H1 (cell line): ENCODE results near the gene OPCML. TPM values are rescaled to one million over a fixed set of nuclear protein-coding genes. Genes with fewer than 3 reads are reported as not detected.

ENCODE experiments used
- CTCF ChIA-PET: fragments of 300-600 bp; sonication (Branson Sonifier 250); formaldehyde crosslinking; loops from one replicate; lab custom pipeline; 2021; ENCODE audit not compliant: partially characterized antibody; lab: Charles Lee
- POLR2A ChIA-PET: fragments of 300-600 bp; sonication (Branson Sonifier 250); formaldehyde crosslinking; loops from one replicate; lab custom pipeline; 2021; ENCODE audit warnings: inconsistent platforms; ENCODE audit not compliant: partially characterized antibody; lab: Charles Lee
- DNase-seq, 2 experiments: peaks; one replicate each; pipeline versions ENCODE4 v3.0.0 to v3.0.0-alpha.2; 2010 to 2022; ENCODE audit warnings: low spot score in 2 of 2, low read depth in 1 of 2, mixed read lengths in 1 of 2
- FAIRE-seq: peaks from 2 replicates; lab custom pipeline; 2011; peaks lifted over from hg19 to GRCh38; lab: Jason Lieb, UNC
- H2AFZ ChIP-seq: 2 replicates; pipeline ENCODE4 v1.8.1; 2012; ENCODE audit warnings: low read length, inconsistent platforms
- H2AK5ac ChIP-seq: 2 replicates; pipeline ENCODE4 v1.6.1; 2013; ENCODE audit warnings: low read depth, low read length
- H2BK120ac ChIP-seq: replicated peaks from 2 replicates; pipeline ENCODE3; 2013; ENCODE audit warnings: low read depth, low read length, inconsistent platforms
- H2BK12ac ChIP-seq: 2 replicates; pipeline ENCODE4 v1.6.1; 2013; ENCODE audit warnings: low read depth, low read length
- H2BK15ac ChIP-seq: 2 replicates; pipeline ENCODE4 v1.6.1; 2013; ENCODE audit warnings: low read length
- H2BK20ac ChIP-seq: 2 replicates; pipeline ENCODE4 v1.6.1; 2013; ENCODE audit warnings: low read length
- H2BK5ac ChIP-seq: 2 replicates; pipeline ENCODE4 v1.6.1; 2013; ENCODE audit warnings: low read depth, low read length
- H3K14ac ChIP-seq: 2 replicates; pipeline ENCODE4 v1.6.1; 2013; ENCODE audit warnings: inconsistent platforms; ENCODE audit not compliant: insufficient read length
- H3K18ac ChIP-seq: 2 replicates; pipeline ENCODE4 v1.6.1; 2013; ENCODE audit warnings: low read length; ENCODE audit errors: extremely low read depth
- H3K23ac ChIP-seq: 2 replicates; pipeline ENCODE4 v1.6.1; 2013; ENCODE audit warnings: inconsistent platforms; ENCODE audit not compliant: insufficient read length
- H3K23me2 ChIP-seq: 2 replicates; pipeline ENCODE4 v1.6.1; 2013; ENCODE audit warnings: low read depth, low read length
- H3K27ac ChIP-seq: 2 replicates; pipeline ENCODE4 v1.6.1; 2011; ENCODE audit warnings: low read depth, low read length, inconsistent platforms
- H3K27me3 ChIP-seq, 4 experiments: replicated peaks in 1 of 4; 1 replicate in 1 of 4; 2 replicates in 3 of 4; pipeline versions ENCODE4 v1.6.1 to v1.8.1; 2011 to 2013; ENCODE audit warnings: low read length in 3 of 4, mild to moderate bottlenecking in 3 of 4, inconsistent platforms in 2 of 4, mixed read lengths in 2 of 4, moderate library complexity in 1 of 4; ENCODE audit not compliant: control insufficient read depth in 3 of 4, insufficient read depth in 3 of 4; ENCODE audit errors: extremely low read depth in 1 of 4
- H3K36me3 ChIP-seq, 4 experiments: 2 replicates each; pipeline versions ENCODE4 v1.6.1 to v1.8.1; 2011 to 2013; ENCODE audit warnings: mild to moderate bottlenecking in 4 of 4, low read length in 3 of 4, moderate library complexity in 2 of 4, control low read depth in 1 of 4, inconsistent platforms in 1 of 4; ENCODE audit not compliant: insufficient read depth in 4 of 4, control insufficient read depth in 2 of 4
- H3K4ac ChIP-seq: replicated peaks from 2 replicates; pipeline ENCODE3; 2013; ENCODE audit warnings: low read length, low read depth, mixed read lengths, inconsistent platforms; ENCODE audit not compliant: insufficient read length
- H3K4me1 ChIP-seq, 4 experiments: replicated peaks in 1 of 4; 1 replicate in 1 of 4; 2 replicates in 3 of 4; pipeline versions ENCODE4 v1.6.1 to v1.8.1; 2011 to 2013; ENCODE audit warnings: low read length in 3 of 4, inconsistent platforms in 2 of 4, mixed read lengths in 1 of 4; ENCODE audit not compliant: insufficient read depth in 4 of 4, control insufficient read depth in 3 of 4
- H3K4me2 ChIP-seq, 2 experiments: 2 replicates each; pipeline versions ENCODE4 v1.6.1 to v1.8.1; 2011 to 2013; ENCODE audit warnings: low read depth in 2 of 2, low read length in 2 of 2, control low read depth in 1 of 2, inconsistent platforms in 1 of 2, mild to moderate bottlenecking in 1 of 2; ENCODE audit not compliant: insufficient read depth in 1 of 2
- H3K4me3 ChIP-seq, 4 experiments: fragments of 200-600, 300-600 bp in 1 of 4; sonication (generic), shearing (Covaris generic), sonication (Bioruptor Twin) in 1 of 4; 2 replicates each; pipeline versions ENCODE4 v1.5.1 to v1.8.1; 2011 to 2016; ENCODE audit warnings: low read length in 4 of 4, low read depth in 3 of 4, control low read depth in 2 of 4, inconsistent platforms in 2 of 4, mild to moderate bottlenecking in 2 of 4, mixed read lengths in 1 of 4, moderate library complexity in 1 of 4; ENCODE audit not compliant: insufficient read depth in 2 of 4; ENCODE audit errors: extremely low read depth in 1 of 4
- H3K56ac ChIP-seq: replicated peaks from 2 replicates; pipeline ENCODE3; 2013; ENCODE audit warnings: low read depth, mild to moderate bottlenecking, mixed read lengths, low read length, inconsistent platforms; ENCODE audit not compliant: insufficient read length
- H3K79me1 ChIP-seq: 2 replicates; pipeline ENCODE4 v1.6.1; 2013; ENCODE audit warnings: low read depth, low read length, control low read depth
- H3K79me2 ChIP-seq, 2 experiments: 2 replicates each; pipeline versions ENCODE4 v1.6.1 to v1.8.1; 2012 to 2013; ENCODE audit warnings: low read length in 2 of 2, mild to moderate bottlenecking in 2 of 2, inconsistent platforms in 1 of 2; ENCODE audit not compliant: insufficient read depth in 2 of 2, control insufficient read depth in 1 of 2
- H3K9ac ChIP-seq, 4 experiments: replicated peaks in 1 of 4; 1 replicate in 1 of 4; 2 replicates in 3 of 4; pipeline versions ENCODE4 v1.6.1 to v1.8.1; 2011 to 2013; ENCODE audit warnings: low read depth in 3 of 4, low read length in 3 of 4, control low read depth in 2 of 4, mild to moderate bottlenecking in 2 of 4, moderate library complexity in 2 of 4, inconsistent platforms in 1 of 4; ENCODE audit errors: extremely low read depth in 1 of 4
- H3K9me3 ChIP-seq, 2 experiments: 2 replicates each; pipeline versions ENCODE4 v1.6.1 to v1.8.1; 2012 to 2013; ENCODE audit warnings: mild to moderate bottlenecking in 2 of 2, moderate library complexity in 2 of 2, control low read depth in 1 of 2, inconsistent platforms in 1 of 2, low read depth in 1 of 2, low read length in 1 of 2, mixed read lengths in 1 of 2; ENCODE audit not compliant: insufficient read depth in 2 of 2
- H4K20me1 ChIP-seq, 2 experiments: replicated peaks in 1 of 2; 2 replicates each; pipeline versions ENCODE3 to v1.8.1; 2011 to 2013; ENCODE audit warnings: inconsistent platforms in 2 of 2, low read length in 2 of 2, mild to moderate bottlenecking in 1 of 2; ENCODE audit not compliant: insufficient read depth in 2 of 2, control insufficient read depth in 1 of 2
- H4K5ac ChIP-seq: 2 replicates; pipeline ENCODE4 v1.6.1; 2013; ENCODE audit warnings: low read length, low read depth, mixed read lengths, inconsistent platforms; ENCODE audit not compliant: insufficient read length
- H4K8ac ChIP-seq: 2 replicates; pipeline ENCODE4 v1.8.0; 2013; ENCODE audit warnings: mild to moderate bottlenecking, moderate library complexity, low read length, inconsistent platforms; ENCODE audit not compliant: insufficient read depth; ENCODE audit errors: extremely low read depth
- H4K91ac ChIP-seq: replicated peaks from 2 replicates; pipeline ENCODE3; 2013; ENCODE audit warnings: low read length, mixed read lengths, inconsistent platforms; ENCODE audit not compliant: insufficient read length
- NRF1 ChIP-seq: IDR thresholded peaks from 2 replicates; pipeline ENCODE4 v1.6.1; 2011; ENCODE audit warnings: mild to moderate bottlenecking, low read depth, low read length, improper control_type of control experiment
- RAD21 ChIP-seq, 2 experiments: IDR thresholded peaks in 1 of 2; conservative IDR thresholded peaks in 1 of 2; 2 replicates each; pipeline ENCODE4 v1.6.1; 2011; ENCODE audit warnings: low read depth in 2 of 2, low read length in 2 of 2, improper control_type of control experiment in 1 of 2, inconsistent platforms in 1 of 2, mild to moderate bottlenecking in 1 of 2, moderate library complexity in 1 of 2
- SIRT6 ChIP-seq: IDR thresholded peaks from one replicate; pipeline ENCODE4 v1.7.1; 2012; ENCODE audit warnings: low read length, inconsistent platforms
- WGBS, 2 experiments: shearing (Covaris generic) in 1 of 2; methylation state at CpG; one replicate each; pipeline versions ENCODE4 v1.1.6 to v1.1.7; 2013 to 2015; ENCODE audit warnings: low lambda C conversion rate in 2 of 2, mixed read lengths in 2 of 2, inconsistent platforms in 1 of 2, low coverage in 1 of 2, missing lambda C conversion rate in 1 of 2; ENCODE audit not compliant: insufficient replicate concordance in 2 of 2, insufficient coverage in 1 of 2, insufficient read length in 1 of 2; ENCODE audit errors: extremely low coverage in 1 of 2, missing lambda C conversion rate in 1 of 2; 5-methylcytosine and 5-hydroxymethylcytosine counted together
- polyA plus RNA-seq, 7 experiments: library from polyadenylated mRNA; depleted of rRNA in 3 of 7; stranded (reverse) in 5 of 7; unstranded in 2 of 7; fragments of >200 nt in 5 of 7; fragments of 200-250 nt in 2 of 7; gene quantifications; 1 replicate in 5 of 7; 2 replicates in 1 of 7; 4 replicates in 1 of 7; pipeline versions ENCODE4 v1.2.1 to v1.2.3, GENCODE V29; 2011 to 2013; ENCODE audit warnings: missing spikeins in 2 of 7, mixed read lengths in 2 of 7
- total RNA-seq: library from RNA; stranded (reverse); fragmentation: NEBNext Ultra II Directional; extraction: Animal tissue kit (Norgen Biotek cat#: 25700); gene quantifications from 2 replicates; pipeline ENCODE4 v1.2.1, GENCODE V29; 2021

OPCML gene
- total and polyA plus RNA-seq, 2 of the 8 experiments (the other 6 are each of a cell fraction or from before 2014, with no cell fraction given) = 2.3 to 3.1 TPM

GRCh38 chr11:132907651-132908413 lies 624.5 kb downstream of the OPCML start:
- POLR2A ChIA-PET = no interaction called here
- Histone ChIP-seq H3K4me1 (peaks cover 0 to 4% (median under 1%) of the 10 kb centered on the region in 4 experiments; a peak in 1 of 7 replicates), H4K5ac (no peak overlapping the region), H3K79me1 (no peaks in the 10 kb centered on the region), H3K56ac (no peak overlapping the region), H4K20me1 (no peaks in the 10 kb centered on the region), H3K27me3 (no peaks in the 10 kb centered on the region; a peak in 1 of 7 replicates), H3K4ac (no peak overlapping the region), H3K36me3 (no peaks in the 10 kb centered on the region), H2BK5ac (no peak overlapping the region), H3K23ac (no peak overlapping the region), H2BK120ac (no peak overlapping the region), H2BK12ac (no peak overlapping the region), H4K8ac (no peak overlapping the region), H3K9me3 (0 out of 4 replicates have a peak, but pooled peaks cover 0 to 3% of the 10 kb centered on the region in 2 experiments), H3K79me2 (no peaks in the 10 kb centered on the region), H2BK15ac (no peak overlapping the region), H3K27ac (no peak overlapping the region), H3K18ac (no peak overlapping the region), H3K14ac (no peak overlapping the region), H3K9ac (peak overlapping the region in 1 of 4 experiments; percentile 34; a peak in 1 of 7 replicates), H2BK20ac (no peak overlapping the region), H3K4me3 (no peak overlapping the region), H3K4me2 (no peak overlapping the region), H2AFZ (no peak overlapping the region), H4K91ac (no peak overlapping the region), H2AK5ac (no peak overlapping the region), H3K23me2 (no peaks in the 10 kb centered on the region)
- DNase-seq = no peak
- FAIRE-seq = no peak
- TF ChIP-seq RAD21 (IDR thresholded peaks at IDR 0.05 in 1 of 2, conservative IDR thresholded peaks at IDR 0.05 in 1 of 2; ENCODE audit: low read depth in 2 of 2, low read length in 2 of 2) (no peak), SIRT6 (no peak), NRF1 (no peak)
- CTCF ChIA-PET = interaction anchor here (0.9 to 4.0 kb wide), 2 partner anchors 16 to 33 kb away, joined by 3 to 18 read pairs; no protein-coding TSS in a partner anchor
- 87% methylated on average over 8 of the region's 8 CpGs; no CpG with 5 or more reads in 1 of the 2 experiments for WGBS, 2 experiments
